Heart left ventricle (tissue), 16 donors: ENCODE results near the gene SCN2B. TPM values are rescaled to one million over a fixed set of nuclear protein-coding genes. Genes with fewer than 3 reads are reported as not detected.
A peak's percentile ranks its signal among the peaks of the same experiment; 100 is the strongest.

Experiments used
- ATAC-seq, 4 donors: fragments of 200-7000 bp; cut with Tn5 transposase; one replicate each; pipeline ENCODE4 v1.9.1; 2020 to 2022; ENCODE audit warnings: moderate library complexity in 4 of 4, mild to moderate bottlenecking in 3 of 4, moderate number of reproducible peaks in 1 of 4
- DNase-seq, 5 donors: peaks; one replicate each; pipeline ENCODE4 v3.0.0-alpha.2; 2020
- H3K27ac ChIP-seq, 12 donors: fragments of 200-600 bp; sonication (generic) in 4 of 12; one replicate each; pipeline versions ENCODE4 v1.5.0 to v1.8.0; 2016 to 2022; ENCODE audit warnings: mild to moderate bottlenecking in 2 of 12
- H3K27me3 ChIP-seq, 9 donors: fragments of 200-600 bp; sonication (generic) in 2 of 9; one replicate each; pipeline versions ENCODE4 v1.5.1 to v1.8.0; 2016 to 2022; ENCODE audit warnings: mild to moderate bottlenecking in 3 of 9
- H3K36me3 ChIP-seq, 9 donors: fragments of 200-600 bp; sonication (generic) in 2 of 9; one replicate each; pipeline versions ENCODE4 v1.5.0 to v1.8.0; 2018 to 2022; ENCODE audit warnings: mild to moderate bottlenecking in 2 of 9
- H3K4me1 ChIP-seq, 12 donors: fragments of 200-600 bp; sonication (generic) in 4 of 12; one replicate each; pipeline versions ENCODE4 v1.5.0 to v1.8.0; 2016 to 2022; ENCODE audit warnings: mild to moderate bottlenecking in 3 of 12
- H3K4me3 ChIP-seq, 12 donors: fragments of 200-600 bp; sonication (generic) in 4 of 12; one replicate each; pipeline versions ENCODE4 v1.5.0 to v1.8.0; 2017 to 2022; ENCODE audit warnings: mild to moderate bottlenecking in 9 of 12, moderate library complexity in 4 of 12
- H3K9me3 ChIP-seq, 12 donors: fragments of 200-600 bp; sonication (generic) in 4 of 12; one replicate each; pipeline versions ENCODE4 v1.5.0 to v1.8.0; 2016 to 2022; ENCODE audit warnings: mild to moderate bottlenecking in 1 of 12
- POLR2A ChIP-seq, 2 donors: fragments of 450-650 bp; IDR thresholded peaks; one replicate each; pipeline ENCODE4 v1.6.1; 2017; ENCODE audit warnings: antibody characterized with exemption in 2 of 2, mild to moderate bottlenecking in 2 of 2, moderate library complexity in 2 of 2
- WGBS, 4 donors: extraction: QIAGEN DNeasy Blood & Tissue Kit in 2 of 4; methylation state at CpG; one replicate each; pipeline versions ENCODE4 v1.1.5 to v1.1.7; 2013 to 2018; 5-methylcytosine and 5-hydroxymethylcytosine counted together
- intact Hi-C, 10 donors: fragments of 100-400 bp; cut with DNase I; formaldehyde crosslinking; loops; one replicate each; pipeline versions ENCODE4 v1.11.1 to v1.14.2; 2022
- polyA plus RNA-seq, 2 donors: library from polyadenylated mRNA; stranded (reverse); fragments of 200-250 nt; gene quantifications; one replicate each; pipeline ENCODE4 v1.2.3, GENCODE V29; 2013
- total RNA-seq, 9 donors: library from RNA; depleted of rRNA in 2 of 9; stranded (reverse); fragments of >200 nt in 2 of 9; fragmentation: NEBNext Ultra II Directional in 3 of 9; extraction: Animal tissue kit (Norgen Biotek cat#: 25700) in 3 of 9; gene quantifications; one replicate each; pipeline versions ENCODE4 v1.1.0 to v1.2.4, GENCODE V29; 2016 to 2023
- TF ChIP-seq, protein P1 (sequence below), 12 donors: fragments of 200-600 bp; sonication (generic) in 4 of 12; IDR thresholded peaks; one replicate each; pipeline versions ENCODE4 v1.5.0 to v1.8.0; 2018 to 2022; ENCODE audit warnings: antibody characterized with exemption in 12 of 12, mild to moderate bottlenecking in 5 of 12
- donor health status: ischemic (EF 13 %, LVEDD 7.1; RV severe dilation, severe dysfunction).
- donor health status: healthy with polysubstance abuse.
- donor health status: DM: no; HTN: yes; CAD: no.
- donor health status: DM: no; HTN: no; CAD: no.
- donor health status: ischemic (EF 25% LVEDD 6.9; RV normal size, moderate dysfunction).
- donor health status: ischemic (EF 25% LVEDD 5.7; RV mildly dilated, moderate dysfunction).
- donor health status: healthy.
- donor health status: DM: yes; HTN: yes; CAD: no.
- donor health status: ischemic (EF 35%, LVEDD 5.7; RV mildly dilated, moderate dysfunction).
- donor health status: nonischemic (EF 11% LVEDD 7.7; RV severe dilation, severe dysfunction).
- donor health status: DM: yes; HTN: yes; CAD: no.
- donor health status: PGD.
- donor health status: ischemic (EF 29% LVEDD 5.4; RV normal size, mild dysfunction).
- donor health status: nonischemic (EF 23%, LVEDD 6.1; RV moderate dilation, normal function).

The SCN2B gene
- total and polyA plus RNA-seq, 11 donors: 3.6 to 32.5 (median 11.8) TPM

DNA sequence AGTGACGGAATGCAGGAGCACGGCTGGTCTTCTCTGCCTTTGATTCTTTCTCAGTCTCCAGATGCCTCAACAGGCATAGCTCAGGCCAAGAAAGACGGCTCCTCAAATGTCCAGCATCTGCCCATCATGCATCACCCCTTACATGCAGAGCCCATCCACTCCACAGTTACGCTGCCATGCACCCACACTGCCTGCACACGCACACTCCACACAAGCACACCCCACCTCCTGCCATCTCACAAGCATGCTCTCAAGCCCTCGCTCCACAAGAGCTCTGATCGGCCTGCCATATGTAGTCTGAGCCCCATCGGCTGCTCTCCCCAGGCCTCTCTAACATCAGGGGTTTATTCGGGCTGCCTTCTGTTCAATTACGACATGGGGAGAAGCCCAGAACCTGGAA is 42.6 kb downstream of the SCN2B start:
- TF ChIP-seq, protein P1, sequence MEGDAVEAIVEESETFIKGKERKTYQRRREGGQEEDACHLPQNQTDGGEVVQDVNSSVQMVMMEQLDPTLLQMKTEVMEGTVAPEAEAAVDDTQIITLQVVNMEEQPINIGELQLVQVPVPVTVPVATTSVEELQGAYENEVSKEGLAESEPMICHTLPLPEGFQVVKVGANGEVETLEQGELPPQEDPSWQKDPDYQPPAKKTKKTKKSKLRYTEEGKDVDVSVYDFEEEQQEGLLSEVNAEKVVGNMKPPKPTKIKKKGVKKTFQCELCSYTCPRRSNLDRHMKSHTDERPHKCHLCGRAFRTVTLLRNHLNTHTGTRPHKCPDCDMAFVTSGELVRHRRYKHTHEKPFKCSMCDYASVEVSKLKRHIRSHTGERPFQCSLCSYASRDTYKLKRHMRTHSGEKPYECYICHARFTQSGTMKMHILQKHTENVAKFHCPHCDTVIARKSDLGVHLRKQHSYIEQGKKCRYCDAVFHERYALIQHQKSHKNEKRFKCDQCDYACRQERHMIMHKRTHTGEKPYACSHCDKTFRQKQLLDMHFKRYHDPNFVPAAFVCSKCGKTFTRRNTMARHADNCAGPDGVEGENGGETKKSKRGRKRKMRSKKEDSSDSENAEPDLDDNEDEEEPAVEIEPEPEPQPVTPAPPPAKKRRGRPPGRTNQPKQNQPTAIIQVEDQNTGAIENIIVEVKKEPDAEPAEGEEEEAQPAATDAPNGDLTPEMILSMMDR (IDR thresholded peaks at IDR 0.05): no peak
- TF ChIP-seq POLR2A (IDR thresholded peaks at IDR 0.05): no peak
- Histone ChIP-seq H3K4me3 (no peak overlapping the region), H3K9me3 (no peaks in the 10 kb centered on the region), H3K4me1 (peaks cover 0 to 21% (median 0%) of the 10 kb centered on the region in 12 donors), H3K36me3 (peaks cover 0 to 3% (median 0%) of the 10 kb centered on the region in 9 donors), H3K27ac (no peak overlapping the region), H3K27me3 (no peaks in the 10 kb centered on the region)
- ATAC-seq (no peak), DNase-seq (no peak)
- intact Hi-C loops: loop anchor here in 1 of 10 donors (2.0 kb wide), 1 partner anchor 59 kb away; no protein-coding TSS in a partner anchor
- 92 to 94% (median 93%) methylated on average over 10 of the region's 10 CpGs for WGBS, 4 donors

DNA sequence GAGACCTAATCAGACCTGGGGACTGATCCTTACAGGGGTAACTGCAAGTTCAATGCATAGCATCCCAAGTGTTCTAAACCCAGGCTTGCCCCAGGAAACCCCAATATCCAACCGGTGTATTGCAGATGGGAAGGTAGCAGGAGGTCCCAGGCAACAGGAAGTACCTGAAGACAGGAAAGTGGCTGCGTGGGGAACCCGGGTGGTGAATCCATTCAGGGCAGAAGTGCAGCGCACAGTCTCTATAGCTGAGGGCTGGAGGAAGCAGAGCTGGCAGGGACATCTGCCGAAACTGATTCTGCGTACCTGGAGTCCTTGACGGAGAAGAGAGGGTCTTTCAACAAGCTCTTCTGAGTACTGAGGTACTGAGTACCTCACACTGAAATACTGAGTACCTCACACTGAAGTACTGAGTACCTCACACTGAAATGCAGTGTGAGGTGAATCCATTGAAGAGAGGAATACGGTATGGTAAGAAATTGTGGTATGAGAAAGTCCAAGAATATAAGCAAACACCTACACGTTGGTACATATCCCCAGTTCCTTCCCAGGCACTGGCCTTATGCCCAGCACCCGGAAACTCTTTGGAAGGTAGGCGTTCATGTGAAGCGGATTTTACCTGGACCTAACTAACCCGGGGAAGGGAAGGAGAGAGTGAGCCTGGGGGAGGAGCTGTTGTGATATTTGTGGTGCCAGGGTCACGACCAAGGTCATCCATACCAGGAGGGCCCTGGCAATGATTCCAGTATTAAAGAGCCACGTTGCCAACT is 43.9 kb downstream of the SCN2B start:
- 82 to 85% (median 84%) methylated on average over 15 of the region's 15 CpGs for WGBS, 4 donors

DNA sequence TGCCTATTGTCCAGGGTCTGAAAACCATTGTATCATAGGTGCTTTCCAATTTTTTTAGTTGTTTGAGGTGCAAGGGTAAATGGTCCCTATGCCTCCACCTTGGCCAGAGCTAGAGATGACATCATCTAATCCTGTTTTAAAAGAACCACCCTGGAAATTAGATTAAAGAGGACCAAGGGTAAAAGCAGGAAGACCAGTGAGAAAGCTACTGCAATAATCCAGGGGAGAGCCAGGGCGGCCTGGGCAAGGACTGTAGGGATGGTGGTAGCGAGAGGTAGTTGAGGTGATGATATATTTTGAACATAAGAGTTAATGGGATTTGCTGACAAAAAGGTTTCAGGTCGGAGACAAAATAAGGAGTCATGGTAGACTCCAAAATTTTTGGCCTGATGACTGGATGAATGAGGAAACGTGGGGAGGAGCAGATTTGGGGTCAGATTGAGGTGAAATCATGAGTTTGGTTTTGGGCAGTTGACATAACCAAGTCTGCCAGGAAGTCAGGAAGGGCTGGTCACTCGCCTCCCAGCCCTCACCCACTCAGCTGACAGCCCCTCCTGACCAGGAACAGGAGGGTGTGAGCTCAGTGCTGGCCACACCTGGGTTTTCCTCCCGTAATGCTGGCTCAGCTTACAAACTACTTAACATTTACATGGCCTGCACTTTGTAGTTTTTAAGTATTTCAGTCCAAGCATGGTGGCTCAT is 46.8 kb downstream of the SCN2B start:
- 63 to 74% (median 68%) methylated on average over 6 of the region's 6 CpGs for WGBS, 4 donors
- H3K27ac ChIP-seq: no peak overlapping the region
- no peak overlapping the region for H3K4me3 ChIP-seq
- no peaks in the 10 kb centered on the region for H3K9me3 ChIP-seq
- peaks cover 0 to 29% (median 0%) of the 10 kb centered on the region in 12 donors for H3K4me1 ChIP-seq
- ATAC-seq (peak in 3 of 4 donors; percentile 34 to 50 (median 46)), DNase-seq (no peak)
- no peak for TF ChIP-seq POLR2A (IDR thresholded peaks at IDR 0.05)
- TF ChIP-seq, protein P1 (IDR thresholded peaks at IDR 0.05): no peak
- H3K27me3 ChIP-seq: no peaks in the 10 kb centered on the region
- no peaks in the 10 kb centered on the region for H3K36me3 ChIP-seq
- intact Hi-C loops: no loop called here

More for the DNA sequence above, 43.9 kb downstream of the SCN2B start:
- DNase-seq (no peak), ATAC-seq (no peak)
- Histone ChIP-seq H3K4me3 (no peak overlapping the region), H3K4me1 (peaks cover 0 to 29% (median 0%) of the 10 kb centered on the region in 12 donors), H3K27ac (no peak overlapping the region), H3K27me3 (no peaks in the 10 kb centered on the region), H3K9me3 (no peaks in the 10 kb centered on the region), H3K36me3 (peaks cover 0 to 3% (median 0%) of the 10 kb centered on the region in 9 donors)
- intact Hi-C loops: no loop called here
- TF ChIP-seq POLR2A (IDR thresholded peaks at IDR 0.05): no peak
- TF ChIP-seq, protein P1 (IDR thresholded peaks at IDR 0.05): no peak
